GM12874 (cell line): ENCODE measurements around the gene IPPK.

ENCODE experiments used
- CTCF ChIP-seq: IDR thresholded peaks from 2 replicates; pipeline ENCODE4 v1.5.1; 2011; ENCODE audit warnings: low read depth, mild to moderate bottlenecking, control low read depth, low read length, moderate library complexity; ENCODE audit not compliant: insufficient read depth

The IPPK gene

DNA sequence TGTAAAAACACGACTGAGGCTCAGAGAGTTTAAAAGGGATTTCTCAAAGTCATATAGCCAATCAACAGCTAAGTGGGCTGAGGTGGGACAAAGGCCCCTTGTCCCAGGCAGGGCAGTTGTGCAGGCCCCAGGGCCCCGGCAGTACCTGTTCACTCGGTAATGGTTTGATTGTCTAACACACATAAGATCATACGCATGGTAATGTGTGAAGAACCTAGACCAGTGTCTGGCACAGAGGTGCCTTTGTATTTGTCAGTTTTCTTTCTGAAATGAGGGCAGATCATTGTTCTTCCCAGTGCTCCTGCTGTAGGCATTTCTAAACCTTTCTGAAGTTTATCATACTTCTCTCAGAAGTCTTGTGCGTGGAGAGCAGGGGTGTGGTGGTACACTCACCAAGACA, 66.8 kb downstream of the IPPK start:
- TF ChIP-seq CTCF, result no peak

GRCh38 chr9:92602413-92602812, 67.5 kb downstream of the IPPK start:
- TF ChIP-seq CTCF, result no peak

DNA sequence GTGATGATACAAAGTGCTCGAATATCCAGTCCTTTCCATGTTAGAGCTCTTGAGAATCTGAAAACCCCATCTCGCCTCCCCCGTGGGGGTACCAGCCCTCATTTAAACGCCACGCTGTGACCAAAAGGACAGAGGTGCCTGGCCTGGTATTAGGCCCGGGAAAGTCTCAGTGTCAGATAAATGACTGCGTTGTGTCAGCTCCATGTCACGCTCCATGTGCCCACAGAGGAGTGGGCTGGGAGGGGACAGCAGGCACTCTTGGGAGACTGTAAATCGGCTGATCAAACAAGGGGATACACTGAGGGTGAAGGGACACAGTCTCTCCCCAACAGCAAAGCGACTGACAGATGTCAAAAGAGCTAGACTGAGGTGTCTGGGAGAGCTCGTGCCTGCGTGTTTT, 68.5 kb downstream of the IPPK start:
- TF ChIP-seq CTCF, result no peak

GRCh38 chr9:92600462-92601261, 69.3 kb downstream of the IPPK start:
- TF ChIP-seq CTCF, result no peak

DNA sequence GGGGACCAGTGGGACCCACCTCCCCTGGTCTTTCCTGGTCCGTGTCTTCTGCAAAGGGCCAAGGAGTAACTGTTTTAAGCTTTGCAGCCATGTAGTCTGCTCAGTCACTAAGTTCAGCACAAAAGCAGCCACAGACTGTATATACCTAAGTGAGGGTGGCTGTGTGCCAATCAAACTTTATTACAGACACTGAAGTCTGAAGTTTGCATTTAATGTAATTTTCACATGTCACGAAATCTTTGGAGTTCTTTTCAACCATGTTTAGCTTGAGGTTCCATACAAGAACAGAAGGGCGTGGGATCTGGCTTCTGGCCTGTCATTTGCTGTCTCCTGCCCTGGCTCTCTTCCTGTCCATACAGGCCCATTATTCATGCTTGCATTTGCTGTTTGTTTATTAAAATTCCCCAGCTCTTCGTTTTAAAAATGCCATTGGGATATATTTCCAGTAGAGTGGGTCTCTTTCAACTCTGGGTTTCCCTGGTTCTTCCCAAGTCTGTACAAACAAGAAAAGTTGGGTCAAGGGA, 69.9 kb downstream of the IPPK start:
- TF ChIP-seq CTCF, result no peak

DNA sequence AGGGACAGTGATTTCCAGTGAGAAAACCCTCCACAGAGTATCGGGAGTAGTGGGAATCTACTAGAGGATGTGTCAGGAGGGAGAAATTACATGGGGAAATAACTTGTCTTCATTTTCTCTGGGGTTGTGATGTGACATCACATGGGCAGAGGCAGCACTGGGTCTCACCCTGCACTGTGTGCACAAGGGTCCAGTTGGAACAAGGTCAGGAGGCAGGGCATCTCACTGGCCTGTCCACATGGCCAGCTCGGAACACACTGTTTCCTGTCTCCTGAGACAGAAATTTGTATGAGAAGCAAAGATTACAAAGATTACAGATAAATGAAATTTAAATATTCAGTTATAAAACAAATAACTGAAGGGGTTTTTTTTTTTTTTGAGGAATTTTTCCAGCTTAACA, 71.5 kb downstream of the IPPK start:
- no peak for TF ChIP-seq CTCF

DNA sequence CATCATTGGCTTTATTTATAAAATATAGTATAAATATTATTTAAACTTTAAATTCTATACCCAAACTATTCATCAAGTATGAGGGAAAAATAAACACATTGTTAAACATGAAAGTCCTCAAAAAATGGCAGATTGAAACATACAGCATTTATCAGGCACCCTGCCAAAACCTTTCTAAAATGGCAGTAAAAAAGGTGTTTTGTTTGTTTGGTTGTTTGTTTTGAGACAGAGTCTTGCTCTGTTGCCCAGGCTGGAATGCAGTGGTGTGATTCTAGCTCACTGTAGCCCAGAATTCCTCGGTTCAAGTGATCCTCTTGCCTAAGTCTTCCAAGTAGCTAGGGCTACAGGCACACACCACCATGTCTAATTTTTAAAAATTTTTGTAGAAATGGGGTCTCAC, 74.0 kb downstream of the IPPK start:
- TF ChIP-seq CTCF, result no peak
